Peyer's patch (tissue), 4 donors: ENCODE measurements around the gene EMILIN2.

Experiments used
- CTCF ChIP-seq, 6 experiments: fragments of 450-650 bp in 4 of 6; fragments of 200-600 bp in 2 of 6; sonication (generic) in 1 of 6; IDR thresholded peaks; one replicate each; pipeline ENCODE4 v1.5.1; 2017 to 2019; ENCODE audit warnings: antibody characterized with exemption in 6 of 6, mild to moderate bottlenecking in 3 of 6, moderate library complexity in 1 of 6
- POLR2A ChIP-seq, 2 donors: fragments of 450-650 bp; IDR thresholded peaks; one replicate each; pipeline ENCODE4 v1.5.1; 2017; ENCODE audit warnings: antibody characterized with exemption in 2 of 2, mild to moderate bottlenecking in 2 of 2, moderate library complexity in 2 of 2

DNA sequence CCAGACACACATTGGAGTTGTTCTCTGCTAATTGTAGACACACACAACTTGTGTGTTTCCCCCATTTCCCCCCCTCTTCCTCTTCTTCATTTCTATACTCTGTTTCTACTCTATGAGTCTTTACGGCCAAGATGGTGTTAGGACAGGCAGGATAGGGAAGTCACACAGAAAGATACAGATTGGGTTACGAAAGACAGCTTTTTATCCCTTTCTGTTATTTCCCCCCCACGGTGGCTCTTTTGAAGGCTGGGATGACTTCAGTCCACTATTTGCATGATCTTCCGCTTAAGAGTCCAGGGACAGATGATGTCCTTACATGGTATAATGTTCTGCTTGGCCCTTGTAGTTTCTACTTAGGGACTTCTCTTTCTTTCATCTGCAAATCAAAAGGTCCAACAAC lies 1.6 kb upstream of the EMILIN2 start:
- TF ChIP-seq POLR2A (IDR thresholded peaks at IDR 0.05) (no peak), CTCF (IDR thresholded peaks at IDR 0.05) (no peak)
